Thoracic aorta (tissue), 2 donors: ENCODE data around the gene CGREF1. TPM values are rescaled to one million over a fixed set of nuclear protein-coding genes. Genes with fewer than 3 reads are reported as not detected.
A peak's percentile ranks its signal among the peaks of the same experiment; 100 is the strongest.

Experiments
- ATAC-seq: fragments of 150-250 bp; one replicate; pipeline ENCODE4 v1.8.0; 2017; ENCODE audit warnings: low read depth; ENCODE audit not compliant: insufficient number of reproducible peaks, low FRiP score
- DNase-seq: peaks from one replicate; pipeline ENCODE4 v3.0.0-alpha.2; 2020; ENCODE audit warnings: low spot score
- H3K27ac ChIP-seq, 2 donors: fragments of 200-600 bp; sonication (generic); 1 replicate in 1 of 2; 2 replicates in 1 of 2; pipeline ENCODE4 v1.5.1; 2016; ENCODE audit warnings: mild to moderate bottlenecking in 2 of 2, moderate library complexity in 2 of 2
- H3K27me3 ChIP-seq: fragments of 200-600 bp; sonication (generic); replicated peaks from 2 replicates; pipeline ENCODE4 v1.6.0; 2016; ENCODE audit warnings: mild to moderate bottlenecking; ENCODE audit not compliant: insufficient read depth
- H3K36me3 ChIP-seq: fragments of 200-600 bp; sonication (generic); one replicate; pipeline ENCODE4 v1.5.1; 2016
- H3K4me1 ChIP-seq, 2 donors: fragments of 200-600 bp; sonication (generic); 1 replicate in 1 of 2; 2 replicates in 1 of 2; pipeline versions ENCODE4 v1.5.1 to v1.6.0; 2016; ENCODE audit warnings: low read depth in 2 of 2, mild to moderate bottlenecking in 1 of 2; ENCODE audit not compliant: control insufficient read depth in 1 of 2
- H3K4me3 ChIP-seq: fragments of 200-600 bp; sonication (generic); 2 replicates; pipeline ENCODE4 v1.5.1; 2016; ENCODE audit warnings: mild to moderate bottlenecking
- H3K9me3 ChIP-seq: fragments of 200-600 bp; sonication (generic); 2 replicates; pipeline ENCODE4 v1.5.1; 2016
- CTCF ChIP-seq: fragments of 200-600 bp; sonication (generic); IDR thresholded peaks from one replicate; pipeline ENCODE4 v1.5.1; 2019; ENCODE audit warnings: antibody characterized with exemption
- total RNA-seq, 2 donors: library from RNA; depleted of rRNA; stranded (reverse); fragments of >200 nt; gene quantifications; one replicate each; pipeline versions ENCODE4 v1.1.0 to v1.2.3, GENCODE V29; 2016

CGREF1 gene
- total RNA-seq, 2 donors from 2014 or later, result 18.8 to 19.8 TPM

- no peaks in the 10 kb centered on the region for H3K27me3 ChIP-seq
- DNase-seq (no peak), ATAC-seq (no peak)
- no peak for TF ChIP-seq CTCF
- no peak overlapping the region for H3K27ac ChIP-seq
- no peaks in the 10 kb centered on the region for H3K9me3 ChIP-seq
- no peak overlapping the region for H3K4me3 ChIP-seq
- peaks cover 4% of the 10 kb centered on the region for H3K36me3 ChIP-seq
- peaks cover 8 to 19% of the 10 kb centered on the region in 2 donors for H3K4me1 ChIP-seq
Measured at GRCh38 chr2:27136751-27137150, 17.8 kb upstream of the CGREF1 start.

- no peak overlapping the region for H3K27ac ChIP-seq
Measured at GRCh38 chr2:27135478-27135955, 16.6 kb upstream of the CGREF1 start.

GRCh38 chr2:27134781-27135477 is 16.0 kb upstream of the CGREF1 start:
- peak overlapping the region; percentile 89 for H3K4me3 ChIP-seq
- no peaks in the 10 kb centered on the region for H3K9me3 ChIP-seq
- no peak overlapping the region for H3K27ac ChIP-seq
- DNase-seq (no peak), ATAC-seq (no peak)
- peaks cover 19% of the 10 kb centered on the region for H3K36me3 ChIP-seq
- TF ChIP-seq CTCF, result no peak
- H3K4me1 ChIP-seq, result peaks cover 8 to 19% of the 10 kb centered on the region in 2 donors
- H3K27me3 ChIP-seq, result no peaks in the 10 kb centered on the region

More at GRCh38 chr2:27135478-27135955, 16.6 kb upstream of the CGREF1 start:
- DNase-seq (no peak), ATAC-seq (no peak)
- Histone ChIP-seq H3K9me3 (no peaks in the 10 kb centered on the region), H3K4me1 (peaks cover 8 to 19% of the 10 kb centered on the region in 2 donors), H3K27me3 (no peaks in the 10 kb centered on the region), H3K4me3 (no peak overlapping the region), H3K36me3 (peaks cover 16% of the 10 kb centered on the region)
- no peak for TF ChIP-seq CTCF

- ATAC-seq (peak; percentile 69), DNase-seq (peak; percentile 78)
- no peak for TF ChIP-seq CTCF
- Histone ChIP-seq H3K4me1 (peaks cover 8 to 19% of the 10 kb centered on the region in 2 donors), H3K9me3 (no peaks in the 10 kb centered on the region), H3K27ac (peak within 1 kb of the TSS; percentile 78 to 80), H3K4me3 (peak within 1 kb of the TSS; percentile 89), H3K36me3 (peaks cover 19% of the 10 kb centered on the region), H3K27me3 (no peaks in the 10 kb centered on the region)
Measured at GRCh38 chr2:27133905-27134780, 15.2 kb upstream of the CGREF1 start, which contains the start of gene PREB. TSS of gene PREB (minus strand) at chr2:27134636. CDS start at chr2:27134421, 215 bp downstream.
